A673 (cell line): ENCODE data around the gene TBC1D25. TPM values are rescaled to one million over a fixed set of nuclear protein-coding genes. Genes with fewer than 3 reads are reported as not detected.

Source experiments
- BruUV-seq: library from RNA; stranded (reverse); fragments of 400-500 nt; replicated peaks from 2 replicates; lab custom pipeline; 2021; lab: Mats Ljungman, UMichigan
- CTCF ChIA-PET: fragments of 300-600 bp; sonication (Branson Sonifier 250); formaldehyde crosslinking; loops from one replicate; lab custom pipeline; 2022; ENCODE audit warnings: antibody characterized with exemption; lab: Charles Lee
- POLR2A ChIA-PET: fragments of 300-600 bp; sonication (Branson Sonifier 250); formaldehyde crosslinking; loops from one replicate; lab custom pipeline; 2022; ENCODE audit warnings: antibody characterized with exemption; ENCODE audit not compliant: low non-redundant PET; lab: Charles Lee
- DNase-seq: peaks from one replicate; pipeline ENCODE4 v3.0.0-alpha.2; 2015; ENCODE audit warnings: low spot score
- H3K27ac ChIP-seq: fragments of 200-600 bp; sonication (generic); 2 replicates; pipeline ENCODE4 v1.5.1; 2016; ENCODE audit warnings: mixed run types, low read depth, mild to moderate bottlenecking, mixed read lengths, antibody characterized with exemption, low read length; ENCODE audit not compliant: poor library complexity, severe bottlenecking
- H3K27me3 ChIP-seq: fragments of 200-600 bp; sonication (generic); replicated peaks from 2 replicates; pipeline ENCODE4 v1.6.1; 2017; ENCODE audit warnings: mixed run types, low read depth, mild to moderate bottlenecking, mixed read lengths, antibody characterized with exemption, low read length; ENCODE audit not compliant: insufficient read depth, poor library complexity
- H3K36me3 ChIP-seq: fragments of 200-600 bp; sonication (generic); 2 replicates; pipeline ENCODE4 v1.6.1; 2016; ENCODE audit warnings: mixed run types, mild to moderate bottlenecking, mixed read lengths, antibody characterized with exemption, low read length; ENCODE audit not compliant: insufficient read depth, poor library complexity, severe bottlenecking
- H3K4me1 ChIP-seq: fragments of 200-600 bp; sonication (generic); 2 replicates; pipeline ENCODE4 v1.6.1; 2017; ENCODE audit warnings: mixed run types, mild to moderate bottlenecking, mixed read lengths, antibody characterized with exemption, low read length; ENCODE audit not compliant: insufficient read depth, poor library complexity, severe bottlenecking
- H3K4me3 ChIP-seq: fragments of 200-600 bp; sonication (generic); 2 replicates; pipeline ENCODE4 v1.5.1; 2016; ENCODE audit warnings: low read depth, mixed run types, mild to moderate bottlenecking, mixed read lengths, low read length; ENCODE audit not compliant: poor library complexity, severe bottlenecking
- H3K9me3 ChIP-seq: fragments of 200-600 bp; sonication (generic); 2 replicates; pipeline ENCODE4 v1.6.1; 2016; ENCODE audit warnings: mixed run types, low read depth, mild to moderate bottlenecking, mixed read lengths, antibody characterized with exemption, low read length; ENCODE audit not compliant: poor library complexity, severe bottlenecking
- CTCF ChIP-seq: fragments of 300-800, 200-600 bp; sonication (generic); conservative IDR thresholded peaks from 2 replicates; pipeline ENCODE4 v1.5.1; 2017; ENCODE audit warnings: low read depth, mild to moderate bottlenecking, antibody characterized with exemption, low read length, moderate library complexity, mixed read lengths
- EZH2 ChIP-seq: fragments of 200-600 bp; sonication (generic); IDR thresholded peaks from 2 replicates; pipeline ENCODE4 v1.6.1; 2017; ENCODE audit warnings: borderline replicate concordance, low read depth, mild to moderate bottlenecking, mixed read lengths, antibody characterized with exemption, low read length; ENCODE audit not compliant: poor library complexity, severe bottlenecking
- intact Hi-C: fragments of 100-400 bp; cut with micrococcal nuclease; formaldehyde crosslinking; loops from one replicate; pipeline ENCODE4 v1.10.0; 2022; ENCODE audit not compliant: unreplicated experiment
- total RNA-seq: library from RNA; stranded (reverse); gene quantifications from 2 replicates; pipeline ENCODE4 v1.2.3, GENCODE V29; 2021

TBC1D25 gene
- total RNA-seq, 1 experiment from 2014 or later, result 10.8 TPM

- H3K4me1 ChIP-seq, result no peaks in the 10 kb centered on the region
- intact Hi-C loops, result no loop called here
- no peaks in the 10 kb centered on the region for H3K27me3 ChIP-seq
- ChIA-PET CTCF (no interaction called here), POLR2A (no interaction called here)
- H3K36me3 ChIP-seq, result no peaks in the 10 kb centered on the region
- no peak overlapping the region for H3K4me3 ChIP-seq
- no TSS peak for BruUV-seq
- TF ChIP-seq CTCF (peak; percentile 50), EZH2 (no peak)
- no peaks in the 10 kb centered on the region for H3K9me3 ChIP-seq
- peak; percentile 28 for DNase-seq
- H3K27ac ChIP-seq, result no peak overlapping the region
Observed at GRCh38 chrX:48511560-48511959, 28.0 kb upstream of the TBC1D25 start.

GRCh38 chrX:48512371-48512935 is 27.1 kb upstream of the TBC1D25 start:
- no peak for DNase-seq
- Histone ChIP-seq H3K36me3 (no peaks in the 10 kb centered on the region), H3K9me3 (no peaks in the 10 kb centered on the region), H3K27ac (no peak overlapping the region), H3K4me3 (no peak overlapping the region), H3K4me1 (no peaks in the 10 kb centered on the region), H3K27me3 (no peaks in the 10 kb centered on the region)
- no TSS peak for BruUV-seq
- TF ChIP-seq EZH2 (no peak), CTCF (no peak)
- ChIA-PET CTCF (no interaction called here), POLR2A (interaction anchor here (0.6 kb wide), 1 partner anchor 8 kb away, joined by 5 read pairs; no protein-coding TSS in a partner anchor)
- intact Hi-C loops, result no loop called here

DNA sequence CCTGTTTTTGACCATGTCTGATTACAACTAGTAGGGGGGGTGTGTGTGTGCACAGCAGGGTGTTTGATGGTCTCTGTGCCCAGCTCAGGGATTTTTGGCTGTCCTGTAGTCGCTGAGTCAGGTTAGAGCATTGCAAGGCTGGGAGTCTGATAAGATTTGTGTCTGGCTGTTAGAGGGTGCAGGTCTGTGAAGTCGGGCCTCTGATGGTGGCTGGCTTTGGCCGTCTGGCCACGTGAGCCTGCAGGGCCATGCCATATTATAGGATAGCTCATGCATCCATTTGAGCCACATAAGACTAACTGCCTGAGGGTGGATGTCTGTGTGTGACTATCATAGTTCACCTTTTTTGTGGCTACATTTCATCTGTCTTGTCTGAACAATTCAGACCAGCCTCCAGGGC is 25.8 kb upstream of the TBC1D25 start:
- Histone ChIP-seq H3K27ac (no peak overlapping the region), H3K4me3 (no peak overlapping the region), H3K9me3 (no peaks in the 10 kb centered on the region), H3K27me3 (no peaks in the 10 kb centered on the region), H3K36me3 (no peaks in the 10 kb centered on the region), H3K4me1 (no peaks in the 10 kb centered on the region)
- DNase-seq, result no peak
- ChIA-PET POLR2A (no interaction called here), CTCF (no interaction called here)
- no TSS peak for BruUV-seq
- TF ChIP-seq EZH2, result no peak
- TF ChIP-seq CTCF, result no peak
- intact Hi-C loops, result no loop called here
